BJ (cell line): ENCODE measurements around the gene ZNF682. TPM values are rescaled to one million over a fixed set of nuclear protein-coding genes. Genes with fewer than 3 reads are reported as not detected.
"Not testable (repeated sequence)": the region's sequence is repeated elsewhere in the genome, so short reads cannot be mapped to it uniquely, and the experiment has no call there.

Experiments used
- CTCF ChIA-PET: fragments of 350-600 bp; formaldehyde crosslinking; extraction: SDS; loops from one replicate; lab custom pipeline; 2021; ENCODE audit warnings: antibody characterized with exemption, inconsistent platforms; lab: Yijun Ruan, JAX
- POLR2A ChIA-PET: fragments of 300-600 bp; sonication (Branson Sonifier 250); formaldehyde crosslinking; extraction: SDS; loops from one replicate; lab custom pipeline; 2021; ENCODE audit warnings: antibody characterized with exemption; lab: Charles Lee
- DNase-seq: peaks from one replicate; pipeline ENCODE4 v3.0.0-alpha.2; 2011; ENCODE audit warnings: low read depth
- H3K27me3 ChIP-seq: 2 replicates; pipeline ENCODE4 v1.6.0; 2011; ENCODE audit warnings: low read length; ENCODE audit not compliant: control insufficient read depth, insufficient read depth
- H3K36me3 ChIP-seq: 2 replicates; pipeline ENCODE4 v1.5.1; 2011; ENCODE audit warnings: low read length; ENCODE audit not compliant: control insufficient read depth, insufficient read depth
- H3K4me3 ChIP-seq: 2 replicates; pipeline ENCODE4 v1.5.1; 2011; ENCODE audit warnings: low read depth, mild to moderate bottlenecking, control low read depth, low read length
- polyA plus RNA-seq: library from polyadenylated mRNA; depleted of rRNA; stranded (reverse); fragments of >200 nt; gene quantifications from 2 replicates; pipeline ENCODE4 v1.2.3, GENCODE V29; 2011; rRNA removed
- small RNA-seq: library from RNA; depleted of rRNA; stranded (forward); fragments of <200 nt; gene quantifications from one replicate; pipeline ENCODE3, GENCODE V24; 2012; ENCODE audit warnings: low replicate concordance, low read depth; ENCODE audit not compliant: insufficient read length
- TF ChIP-seq, protein P1 (sequence below): IDR thresholded peaks from 2 replicates; pipeline ENCODE4 v1.5.1; 2011; ENCODE audit warnings: low read depth, mild to moderate bottlenecking, control low read depth, inconsistent platforms, low read length, moderate library complexity; ENCODE audit not compliant: insufficient read depth

Gene ZNF682
- polyA plus RNA-seq, 1 experiment, result 0.70 TPM

DNA sequence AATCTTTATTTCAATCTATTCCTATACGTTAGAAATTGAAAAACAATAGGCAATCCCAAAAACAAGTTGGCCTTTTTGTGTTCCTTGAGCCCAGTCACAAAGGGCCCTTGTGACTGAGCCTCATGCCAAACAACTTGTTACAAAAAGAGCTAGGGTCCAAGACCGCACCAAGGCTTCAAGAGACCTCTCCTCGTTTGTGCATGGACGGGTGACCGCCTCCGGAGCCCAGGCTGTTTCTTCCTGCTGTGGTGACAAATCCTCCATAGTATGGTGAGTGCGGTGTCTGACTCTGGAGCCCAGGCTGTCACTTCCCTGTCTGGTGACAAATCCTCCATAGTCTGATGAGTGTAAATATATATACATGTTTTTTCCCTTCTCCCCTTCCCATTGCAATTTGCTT lies 74.9 kb downstream of the ZNF682 start:
- DNase-seq, result no peak
- TF ChIP-seq, protein P1, sequence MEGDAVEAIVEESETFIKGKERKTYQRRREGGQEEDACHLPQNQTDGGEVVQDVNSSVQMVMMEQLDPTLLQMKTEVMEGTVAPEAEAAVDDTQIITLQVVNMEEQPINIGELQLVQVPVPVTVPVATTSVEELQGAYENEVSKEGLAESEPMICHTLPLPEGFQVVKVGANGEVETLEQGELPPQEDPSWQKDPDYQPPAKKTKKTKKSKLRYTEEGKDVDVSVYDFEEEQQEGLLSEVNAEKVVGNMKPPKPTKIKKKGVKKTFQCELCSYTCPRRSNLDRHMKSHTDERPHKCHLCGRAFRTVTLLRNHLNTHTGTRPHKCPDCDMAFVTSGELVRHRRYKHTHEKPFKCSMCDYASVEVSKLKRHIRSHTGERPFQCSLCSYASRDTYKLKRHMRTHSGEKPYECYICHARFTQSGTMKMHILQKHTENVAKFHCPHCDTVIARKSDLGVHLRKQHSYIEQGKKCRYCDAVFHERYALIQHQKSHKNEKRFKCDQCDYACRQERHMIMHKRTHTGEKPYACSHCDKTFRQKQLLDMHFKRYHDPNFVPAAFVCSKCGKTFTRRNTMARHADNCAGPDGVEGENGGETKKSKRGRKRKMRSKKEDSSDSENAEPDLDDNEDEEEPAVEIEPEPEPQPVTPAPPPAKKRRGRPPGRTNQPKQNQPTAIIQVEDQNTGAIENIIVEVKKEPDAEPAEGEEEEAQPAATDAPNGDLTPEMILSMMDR, result no peak
- CTCF ChIA-PET, result no interaction called here
- H3K36me3 ChIP-seq, result no peaks in the 10 kb centered on the region
- POLR2A ChIA-PET, result no interaction called here
- no peaks in the 10 kb centered on the region for H3K27me3 ChIP-seq
- H3K4me3 ChIP-seq, result no peak overlapping the region

DNA sequence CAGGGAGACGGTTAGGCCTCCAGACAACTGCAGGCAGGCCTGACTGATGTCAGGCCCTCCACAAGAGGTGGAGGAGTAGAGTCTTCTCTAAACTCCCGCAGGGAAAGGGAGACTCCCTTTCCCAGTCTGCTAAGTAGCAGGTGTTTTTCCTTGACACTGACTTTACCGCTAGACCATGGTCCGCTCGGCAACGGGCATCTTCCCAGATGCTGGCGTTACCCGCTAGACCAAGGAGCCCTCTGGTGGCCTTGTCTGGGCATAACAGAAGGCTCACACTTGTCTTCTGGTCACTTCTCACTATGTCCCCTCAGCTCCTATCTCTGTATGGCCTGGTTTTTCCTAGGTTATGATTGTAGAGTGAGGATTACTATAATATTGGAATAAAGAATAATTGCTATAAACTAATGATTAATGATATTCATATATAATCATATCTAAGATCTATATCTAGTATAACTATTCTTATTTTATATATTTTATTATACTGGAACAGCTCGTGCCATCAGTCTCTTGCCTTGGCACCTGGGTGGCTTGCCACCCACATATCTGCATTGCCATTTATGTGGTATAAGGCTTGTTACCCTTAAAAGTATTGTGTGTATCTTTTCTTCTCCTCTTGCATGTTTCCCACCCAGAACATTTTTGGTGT lies 80.0 kb downstream of the ZNF682 start:
- POLR2A ChIA-PET, H3K4me3 ChIP-seq, DNase-seq, H3K27me3 ChIP-seq, H3K36me3 ChIP-seq: not testable (repeated sequence)
- TF ChIP-seq, protein P1, result peak; percentile 58
- CTCF ChIA-PET, result interaction anchor here (1.0 to 2.5 kb wide), 5 partner anchors 29 to 427 kb away, joined by 3 to 9 read pairs (median 3); partner anchors contain the start of gene ZNF101

DNA sequence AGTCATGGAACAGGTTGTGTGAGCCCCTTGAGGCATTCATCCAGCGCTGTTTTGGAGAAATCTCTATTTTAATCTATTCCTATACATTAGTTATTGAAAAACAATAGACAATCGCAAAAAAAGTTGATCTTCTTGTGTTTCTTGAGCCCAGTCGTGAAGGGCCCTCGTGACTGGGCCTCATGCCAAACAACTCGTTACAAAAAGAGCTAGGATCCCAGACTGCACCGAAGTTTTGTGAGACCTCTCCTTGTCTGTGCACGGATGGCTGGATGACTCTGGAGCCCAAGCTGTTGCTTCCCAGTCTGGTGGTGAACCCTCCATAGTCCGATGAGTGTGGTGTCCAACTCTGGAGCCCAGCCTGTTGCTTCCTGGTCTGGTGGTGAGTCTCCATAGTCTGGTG lies 81.5 kb downstream of the ZNF682 start:
- H3K4me3 ChIP-seq, DNase-seq, CTCF ChIA-PET, H3K36me3 ChIP-seq, POLR2A ChIA-PET, H3K27me3 ChIP-seq: not testable (repeated sequence)

DNA sequence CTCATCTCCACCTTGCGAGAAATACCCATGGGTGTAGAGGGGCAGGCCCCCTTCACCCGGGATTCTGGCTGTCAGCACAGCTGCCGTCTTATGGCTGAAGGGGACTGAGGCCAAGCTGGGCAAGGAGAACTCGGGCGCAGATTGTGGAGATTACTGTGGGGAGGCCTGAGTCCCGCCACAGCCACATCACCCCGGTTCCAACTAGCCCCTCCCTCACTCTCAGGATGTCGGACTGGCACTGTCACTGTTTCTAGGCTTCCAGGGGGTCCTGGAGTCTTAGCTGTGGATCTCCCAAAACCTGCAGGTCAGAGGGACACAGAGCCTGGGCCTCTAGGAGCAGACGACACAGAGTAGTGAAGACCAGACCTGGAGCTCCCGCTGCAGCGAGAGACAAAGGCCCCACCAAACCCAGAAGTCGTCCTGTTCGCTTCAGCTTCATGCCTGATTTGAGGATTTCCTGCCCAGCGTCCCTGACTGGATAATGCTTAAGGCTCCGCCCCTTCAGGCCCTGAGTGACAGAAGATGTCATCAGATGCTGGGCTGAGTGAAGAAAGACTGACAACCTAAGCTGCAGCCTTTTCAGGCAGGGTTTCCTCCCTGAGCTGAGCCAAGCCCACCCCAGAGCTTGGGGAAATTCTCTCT lies 82.8 kb downstream of the ZNF682 start:
- no peak overlapping the region for H3K4me3 ChIP-seq
- POLR2A ChIA-PET, result no interaction called here
- DNase-seq, result no peak
- no peaks in the 10 kb centered on the region for H3K36me3 ChIP-seq
- TF ChIP-seq, protein P1, result no peak
- CTCF ChIA-PET, result interaction anchor here (0.8 kb wide), 1 partner anchor 424 kb away, joined by 4 read pairs; no protein-coding TSS in a partner anchor
- H3K27me3 ChIP-seq, result no peaks in the 10 kb centered on the region

DNA sequence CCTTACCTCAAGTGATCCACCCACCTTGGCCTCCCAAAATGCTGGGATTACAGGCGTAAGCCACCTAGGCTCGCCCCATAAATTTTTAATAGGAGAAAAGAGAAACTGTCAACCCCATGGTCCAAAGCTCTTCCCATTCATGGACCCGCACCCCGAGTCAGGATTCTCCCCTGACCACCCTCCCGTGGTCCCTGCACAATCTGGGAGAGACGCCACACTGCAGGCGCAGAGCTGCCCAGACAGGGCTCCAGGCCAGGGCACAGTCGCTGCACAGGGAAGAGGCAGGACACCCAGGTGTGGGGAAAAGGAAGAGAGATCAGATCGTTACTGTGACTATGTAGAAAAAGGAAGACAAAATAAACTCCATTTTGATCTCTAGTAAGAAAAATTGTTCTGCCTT lies 84.1 kb downstream of the ZNF682 start:
- CTCF ChIA-PET, result interaction anchor here (0.7 kb wide), 1 partner anchor 426 kb away, joined by 3 read pairs; no protein-coding TSS in a partner anchor
- no peak for DNase-seq
- no peaks in the 10 kb centered on the region for H3K36me3 ChIP-seq
- TF ChIP-seq, protein P1, result no peak
- POLR2A ChIA-PET, result no interaction called here
- H3K4me3 ChIP-seq, result no peak overlapping the region
- no peaks in the 10 kb centered on the region for H3K27me3 ChIP-seq

Small RNA genes lying within 50 kb of the gene (small RNA-seq; reads per million reads assigned to genes)
- not detected for gene AC006539.3

Other genes starting within 250 kb of the ZNF682 start
- gene ZNF506, start 217.8 kb downstream of the ZNF682 start, polyA plus RNA-seq, result 3.9 and 7.2 TPM in 2 replicates
- 0.67 and 1.6 TPM in 2 replicates for gene ZNF253, start 173.6 kb downstream of the ZNF682 start, polyA plus RNA-seq
- 4.3 and 5.2 TPM in 2 replicates for gene ZNF93, start 138.6 kb downstream of the ZNF682 start, polyA plus RNA-seq
- gene ZNF90, start 38.5 kb upstream of the ZNF682 start, polyA plus RNA-seq, result 0.36 and 0.38 TPM in 2 replicates
- 3.1 and 5.2 TPM in 2 replicates for gene ZNF486, start 127.7 kb upstream of the ZNF682 start, polyA plus RNA-seq